Measurements from ENCODE around the gene ACSS3. TPM values are rescaled to one million over a fixed set of nuclear protein-coding genes. Genes with fewer than 3 reads are reported as not detected.

ACSS3 gene
- total and polyA plus RNA-seq, 2 donors (not counting 3 experiments of a cell fraction or from before 2014, with no cell fraction given) = 0.12 to 0.86 TPM

DNA sequence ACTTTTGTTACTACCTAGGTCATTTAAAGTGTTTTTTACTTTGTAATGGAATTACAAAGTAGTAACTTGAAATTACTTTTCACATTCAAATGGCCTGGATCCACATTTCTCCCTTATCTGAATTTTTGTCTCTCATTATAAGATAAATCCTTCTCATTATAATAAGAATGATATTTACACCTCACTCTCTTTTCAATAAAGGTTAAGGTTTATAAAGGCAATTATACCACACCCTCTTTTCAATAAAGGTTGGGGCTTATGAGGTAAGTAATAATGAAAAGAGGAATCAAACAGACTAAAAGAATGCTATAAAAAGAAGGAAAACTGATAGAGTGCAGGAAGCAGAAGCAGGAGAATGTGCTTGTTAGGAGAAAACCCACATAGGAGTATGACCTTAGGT lies 210.8 kb downstream of the ACSS3 start:
- CTCF ChIA-PET = no interaction called here
- FAIRE-seq = no peak

More for the DNA sequence above, 210.8 kb downstream of the ACSS3 start:
- intact Hi-C loops (cut with micrococcal nuclease) (no loop called here), dilution Hi-C loops (cut with MboI; ENCODE audit: extremely low pct_ligation_motif_present, low sequenced_read_pairs) (no loop called here)
- H4K20me1 ChIP-seq (replicated peaks; ENCODE audit: control insufficient read depth, extremely low read depth, insufficient read depth, low read length) = no peaks in the 10 kb centered on the region
- no peaks in the 10 kb centered on the region for H3K4me1 ChIP-seq (ENCODE audit: control insufficient read depth, extremely low read depth, insufficient read depth, low read length)
- no peak overlapping the region for H2AFZ ChIP-seq (ENCODE audit: low read depth, low read length)
- H3K79me2 ChIP-seq (ENCODE audit: control insufficient read depth, insufficient read depth, low read length) = no peaks in the 10 kb centered on the region
- TF ChIP-seq POLR2AphosphoS5 (IDR thresholded peaks at IDR 0.05; ENCODE audit: insufficient read depth, low read depth, low read length) (no peak), GATA2 (IDR thresholded peaks at IDR 0.05; ENCODE audit: insufficient read depth, insufficient read length, low read depth, low read length) (no peak), MYC (IDR thresholded peaks at IDR 0.05; ENCODE audit: low read depth, low read length) (no peak), JUN (IDR thresholded peaks at IDR 0.05; ENCODE audit: borderline replicate concordance, insufficient read depth, insufficient read length, low read depth) (no peak), EZH2 (IDR thresholded peaks at IDR 0.05; ENCODE audit: borderline replicate concordance, low read depth, low read length, severe bottlenecking) (no peak), FOS (IDR thresholded peaks at IDR 0.05; ENCODE audit: borderline replicate concordance, insufficient read depth, low read length) (no peak), POLR2A (IDR thresholded peaks at IDR 0.05; ENCODE audit: low read depth, low read length) (no peak)
- TF ChIP-seq, protein P1, sequence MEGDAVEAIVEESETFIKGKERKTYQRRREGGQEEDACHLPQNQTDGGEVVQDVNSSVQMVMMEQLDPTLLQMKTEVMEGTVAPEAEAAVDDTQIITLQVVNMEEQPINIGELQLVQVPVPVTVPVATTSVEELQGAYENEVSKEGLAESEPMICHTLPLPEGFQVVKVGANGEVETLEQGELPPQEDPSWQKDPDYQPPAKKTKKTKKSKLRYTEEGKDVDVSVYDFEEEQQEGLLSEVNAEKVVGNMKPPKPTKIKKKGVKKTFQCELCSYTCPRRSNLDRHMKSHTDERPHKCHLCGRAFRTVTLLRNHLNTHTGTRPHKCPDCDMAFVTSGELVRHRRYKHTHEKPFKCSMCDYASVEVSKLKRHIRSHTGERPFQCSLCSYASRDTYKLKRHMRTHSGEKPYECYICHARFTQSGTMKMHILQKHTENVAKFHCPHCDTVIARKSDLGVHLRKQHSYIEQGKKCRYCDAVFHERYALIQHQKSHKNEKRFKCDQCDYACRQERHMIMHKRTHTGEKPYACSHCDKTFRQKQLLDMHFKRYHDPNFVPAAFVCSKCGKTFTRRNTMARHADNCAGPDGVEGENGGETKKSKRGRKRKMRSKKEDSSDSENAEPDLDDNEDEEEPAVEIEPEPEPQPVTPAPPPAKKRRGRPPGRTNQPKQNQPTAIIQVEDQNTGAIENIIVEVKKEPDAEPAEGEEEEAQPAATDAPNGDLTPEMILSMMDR (IDR thresholded peaks at IDR 0.05; ENCODE audit: extremely low read depth in 1 of 2, insufficient read depth in 1 of 2, low read depth in 1 of 2, low read length in 2 of 2) = no peak
- TF ChIP-seq, protein P2, sequence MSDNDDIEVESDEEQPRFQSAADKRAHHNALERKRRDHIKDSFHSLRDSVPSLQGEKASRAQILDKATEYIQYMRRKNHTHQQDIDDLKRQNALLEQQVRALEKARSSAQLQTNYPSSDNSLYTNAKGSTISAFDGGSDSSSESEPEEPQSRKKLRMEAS (IDR thresholded peaks at IDR 0.05; ENCODE audit: insufficient read depth, insufficient read length) = no peak
- no peak overlapping the region for H3K4me2 ChIP-seq (ENCODE audit: insufficient read depth, low read length)
- no peaks in the 10 kb centered on the region for H3K9me3 ChIP-seq (replicated peaks; ENCODE audit: control insufficient read depth, insufficient read depth, low read length)
- BruUV-seq (replicated peaks) = no TSS peak
- H3K4me3 ChIP-seq (replicated peaks in 1 of 3; ENCODE audit: insufficient read depth in 1 of 3, low read depth in 1 of 3, low read length in 3 of 3) = no peak overlapping the region
- H3K9ac ChIP-seq (replicated peaks; ENCODE audit: extremely low read depth, insufficient read depth, low read length) = no peak overlapping the region
- DNase-seq (ENCODE audit: low read depth, low spot score) = no peak
- peaks cover 0 to 3% of the 10 kb centered on the region in 2 experiments for H3K27me3 ChIP-seq (ENCODE audit: control insufficient read depth in 2 of 2, insufficient read depth in 2 of 2, low read length in 2 of 2)
- H3K9me1 ChIP-seq (replicated peaks; ENCODE audit: control insufficient read depth, extremely low read depth, insufficient read depth, low read length) = no peaks in the 10 kb centered on the region
- no peaks in the 10 kb centered on the region for H3K36me3 ChIP-seq (ENCODE audit: control insufficient read depth in 2 of 2, extremely low read depth in 1 of 2, insufficient read depth in 2 of 2, low read length in 2 of 2)
- H3K27ac ChIP-seq (ENCODE audit: insufficient read depth, low read depth, low read length) = no peak overlapping the region
- POLR2A ChIA-PET = no interaction called here

Measured in endothelial cell of umbilical vein (primary cell).